Measurements from ENCODE around the gene FBXW11. TPM values are rescaled to one million over a fixed set of nuclear protein-coding genes. Genes with fewer than 3 reads are reported as not detected.

Gene FBXW11
- total RNA-seq, 1 experiment from 2014 or later, result 95.1 TPM

GRCh38 chr5:171813270-171813669, 193.2 kb downstream of the FBXW11 start:
- H3K9me3 ChIP-seq (replicated peaks), result no peaks in the 10 kb centered on the region
- no peaks in the 10 kb centered on the region for H3K36me3 ChIP-seq
- no peak for DNase-seq
- no peak overlapping the region for H3K4me3 ChIP-seq
- H3K27ac ChIP-seq, result no peak overlapping the region
- no peaks in the 10 kb centered on the region for H3K27me3 ChIP-seq
- no peaks in the 10 kb centered on the region for H3K4me1 ChIP-seq

Other genes with a start within 250 kb of the FBXW11 start
- not detected in 2 replicates for gene SMIM23, start 220.8 kb downstream of the FBXW11 start, total RNA-seq (2014; rRNA removed; shearing (Covaris generic))
- 14.5 and 15.7 TPM in 2 replicates for gene STK10, start 181.6 kb upstream of the FBXW11 start, total RNA-seq (2014; rRNA removed; shearing (Covaris generic))
- not detected in 2 replicates for gene EFCAB9, start 187.5 kb upstream of the FBXW11 start, total RNA-seq (2014; rRNA removed; shearing (Covaris generic))

All from SJCRH30 (cell line).